Activated T-cell treated with anti-CD3 and anti-CD28 coated beads, Interleukin-2, amount 50 U/mL, for 1 hour (primary cell): Measurements from ENCODE around the gene WASHC2C.
"Not testable (repeated sequence)": the region's sequence is repeated elsewhere in the genome, so short reads cannot be mapped to it uniquely, and the experiment has no call there.

Source experiments
- DNase-seq: peaks from one replicate; pipeline ENCODE4 v3.0.0-alpha.2; 2020

Gene WASHC2C

DNA sequence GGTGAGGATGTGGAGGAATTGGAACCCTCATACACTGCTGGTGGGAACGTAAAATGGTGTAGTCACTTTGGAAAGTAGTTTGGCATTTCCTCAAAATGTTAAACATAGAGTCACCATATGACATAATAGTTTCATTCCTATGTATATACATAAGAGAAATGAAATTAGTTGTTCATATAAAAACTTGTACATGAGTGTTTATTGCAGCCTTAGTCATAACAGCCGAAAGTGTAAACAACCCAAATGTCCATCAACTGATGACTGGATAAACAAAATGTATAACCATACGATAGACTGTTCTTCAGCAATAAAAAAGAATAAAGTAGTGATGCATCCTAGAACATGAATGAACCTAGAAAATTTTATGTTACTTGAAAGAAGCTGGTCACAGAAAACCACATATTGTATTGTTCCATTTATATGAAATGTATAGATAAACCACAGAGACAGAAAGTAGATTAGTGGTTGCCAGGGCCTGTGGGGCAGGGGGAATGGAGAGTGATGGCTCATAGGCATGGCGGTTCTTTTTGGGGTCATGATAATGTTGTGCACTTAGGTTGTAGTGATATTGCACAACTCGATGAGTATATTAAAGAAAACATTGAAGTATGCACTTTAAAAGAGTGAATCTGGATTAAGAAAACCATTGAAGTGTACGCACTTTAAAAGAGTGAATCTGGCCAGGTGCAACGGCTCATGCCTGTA lies 44.8 kb downstream of the WASHC2C start:
- not testable (repeated sequence) for DNase-seq

DNA sequence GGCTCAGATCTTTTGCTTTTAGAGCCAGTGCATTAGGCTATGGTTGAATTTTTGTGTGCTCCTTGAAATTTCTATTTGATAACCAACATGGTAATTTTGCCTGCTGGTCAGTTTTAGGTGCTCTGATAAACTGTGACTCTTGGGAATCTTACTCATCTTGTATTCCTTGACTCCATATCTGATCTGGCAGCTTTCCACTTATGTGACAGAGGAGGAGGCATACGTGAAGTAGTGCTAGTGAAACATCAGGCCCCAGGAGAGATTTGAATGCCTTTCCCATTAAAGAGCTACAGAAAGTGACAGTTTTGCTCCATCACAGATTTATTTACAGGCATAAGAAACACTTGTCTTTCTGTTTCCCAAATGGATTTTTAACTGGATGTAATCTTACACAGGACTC lies 59.2 kb downstream of the WASHC2C start:
- not testable (repeated sequence) for DNase-seq

- not testable (repeated sequence) for DNase-seq
Observed at GRCh38 chr10:45787212-45787741, 60.2 kb downstream of the WASHC2C start.

DNA sequence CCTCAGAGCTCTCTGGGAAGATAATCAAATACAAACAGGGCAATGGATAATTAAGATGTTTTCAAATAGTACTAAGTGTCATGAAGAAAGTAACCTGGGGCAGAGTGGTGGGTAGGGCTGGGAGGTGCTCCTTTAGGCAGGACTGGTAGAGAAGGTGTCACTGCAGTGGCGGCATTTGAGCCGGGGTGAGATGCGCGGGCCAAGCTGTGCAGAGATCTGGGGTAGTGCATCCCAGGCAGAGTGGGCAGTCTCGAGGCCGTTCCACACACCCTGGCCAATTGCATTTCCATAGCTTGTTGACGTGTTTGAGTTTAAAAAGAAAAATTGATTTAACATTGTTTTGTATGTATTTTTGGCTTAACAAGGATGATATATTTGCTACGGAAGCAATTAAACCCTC lies 62.9 kb downstream of the WASHC2C start:
- not testable (repeated sequence) for DNase-seq

- not testable (repeated sequence) for DNase-seq
Observed at GRCh38 chr10:45790694-45791426, 63.8 kb downstream of the WASHC2C start.

GRCh38 chr10:45794761-45795160 lies 67.7 kb downstream of the WASHC2C start:
- not testable (repeated sequence) for DNase-seq

DNA sequence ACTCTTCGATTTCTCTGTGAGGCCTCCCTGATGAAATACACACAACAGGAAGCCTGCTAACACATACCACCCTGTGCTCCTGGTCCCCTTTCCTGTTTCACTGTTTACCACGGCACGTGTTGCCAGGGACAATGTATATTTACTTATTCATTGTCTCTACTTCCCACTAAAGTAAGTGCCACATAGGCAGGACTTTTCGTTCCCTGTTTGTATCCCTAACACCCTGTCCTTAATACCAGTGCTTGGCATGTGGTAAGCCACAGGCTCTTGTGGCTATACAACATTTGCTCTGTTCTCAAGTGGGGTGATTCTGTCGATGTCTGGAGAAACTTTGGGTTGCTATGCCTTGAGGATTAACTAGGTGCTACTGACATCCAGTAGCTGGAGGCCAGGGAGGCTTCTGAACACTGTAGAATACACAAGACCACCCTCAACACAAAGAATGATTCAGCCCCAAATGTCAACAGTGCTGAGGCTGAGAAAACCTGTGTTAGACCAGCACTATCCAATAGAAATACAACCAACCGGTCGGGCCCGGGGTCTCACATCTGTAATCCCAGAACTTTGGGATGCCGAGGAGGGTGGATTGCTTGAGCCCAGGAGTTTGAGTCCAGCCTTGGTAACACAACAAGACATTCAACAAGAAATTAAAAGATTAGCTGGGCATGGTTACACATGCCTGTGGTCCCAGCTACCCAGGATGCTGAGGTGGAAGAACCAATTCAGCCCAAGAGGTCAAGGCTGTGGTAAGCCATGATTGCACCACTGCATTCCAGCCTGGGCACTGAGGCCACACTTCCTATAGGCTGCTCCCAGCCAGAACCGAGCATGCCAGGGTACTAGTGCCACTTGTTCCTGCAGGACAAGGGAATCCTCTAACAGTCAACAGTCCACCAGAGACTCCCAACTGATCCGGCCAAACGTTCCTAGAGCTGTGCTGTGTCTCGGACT lies 76.3 kb downstream of the WASHC2C start:
- not testable (repeated sequence) for DNase-seq

GRCh38 chr10:45804996-45805395 lies 77.9 kb downstream of the WASHC2C start:
- not testable (repeated sequence) for DNase-seq

DNA sequence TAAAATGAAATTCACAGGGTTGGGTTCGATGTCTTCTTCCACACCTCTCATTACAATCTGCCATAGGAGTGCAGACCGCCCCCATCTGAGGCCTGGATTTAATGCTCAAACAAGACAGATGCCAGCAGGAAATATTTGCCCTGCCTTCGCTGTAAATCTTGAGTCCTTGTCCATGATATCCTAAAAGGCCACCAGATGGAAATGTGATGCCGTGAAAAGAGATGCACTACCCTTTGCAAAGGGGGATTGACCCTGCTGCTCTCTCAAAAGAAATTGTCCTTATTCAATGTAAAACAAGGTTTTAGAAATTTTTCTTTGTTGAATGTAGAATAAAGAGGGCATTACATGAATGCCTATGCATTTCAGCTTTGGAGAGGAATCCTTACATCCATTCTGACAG lies 82.8 kb downstream of the WASHC2C start:
- DNase-seq, result no peak

DNA sequence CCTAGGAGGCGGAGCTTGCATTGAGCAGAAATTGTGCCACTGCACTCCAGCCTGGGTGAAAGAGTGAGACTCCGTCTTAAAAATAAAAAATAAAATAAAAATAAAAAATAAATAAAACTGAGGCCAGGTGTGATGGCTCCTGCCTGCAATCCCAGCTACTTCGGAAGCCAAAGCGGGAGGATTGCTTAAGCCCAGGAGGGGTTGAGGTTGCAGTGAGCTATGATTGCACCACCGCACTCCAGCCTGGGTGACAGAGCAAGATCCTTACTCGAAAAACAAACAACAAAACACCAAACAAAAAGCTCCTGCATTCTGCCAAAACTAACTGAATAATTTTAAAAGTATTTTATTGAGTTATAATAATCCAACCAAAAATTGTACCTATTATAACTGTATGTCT lies 84.0 kb downstream of the WASHC2C start:
- no peak for DNase-seq

DNA sequence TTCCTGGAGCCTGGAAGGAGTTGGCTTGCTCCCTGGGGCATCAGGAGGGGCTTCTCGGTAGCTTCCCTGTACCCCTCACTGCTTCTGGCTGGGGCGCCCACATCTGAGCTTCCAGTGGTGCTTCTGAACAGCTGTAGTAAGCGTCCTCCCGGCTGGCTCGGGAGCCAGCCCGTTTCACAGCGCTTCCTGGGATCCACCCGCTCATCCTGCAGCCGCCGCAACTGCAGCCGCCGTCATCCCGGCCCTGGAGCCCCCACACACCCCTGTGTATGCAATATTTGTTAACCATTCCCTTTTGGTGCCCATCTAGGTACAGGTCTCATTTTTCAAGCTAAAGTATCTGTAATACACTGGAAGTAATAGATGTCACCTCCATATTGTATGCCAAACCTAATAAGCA lies 85.9 kb downstream of the WASHC2C start:
- not testable (repeated sequence) for DNase-seq

- DNase-seq, result not testable (repeated sequence)
Observed at GRCh38 chr10:45814146-45814545, 87.1 kb downstream of the WASHC2C start.

DNA sequence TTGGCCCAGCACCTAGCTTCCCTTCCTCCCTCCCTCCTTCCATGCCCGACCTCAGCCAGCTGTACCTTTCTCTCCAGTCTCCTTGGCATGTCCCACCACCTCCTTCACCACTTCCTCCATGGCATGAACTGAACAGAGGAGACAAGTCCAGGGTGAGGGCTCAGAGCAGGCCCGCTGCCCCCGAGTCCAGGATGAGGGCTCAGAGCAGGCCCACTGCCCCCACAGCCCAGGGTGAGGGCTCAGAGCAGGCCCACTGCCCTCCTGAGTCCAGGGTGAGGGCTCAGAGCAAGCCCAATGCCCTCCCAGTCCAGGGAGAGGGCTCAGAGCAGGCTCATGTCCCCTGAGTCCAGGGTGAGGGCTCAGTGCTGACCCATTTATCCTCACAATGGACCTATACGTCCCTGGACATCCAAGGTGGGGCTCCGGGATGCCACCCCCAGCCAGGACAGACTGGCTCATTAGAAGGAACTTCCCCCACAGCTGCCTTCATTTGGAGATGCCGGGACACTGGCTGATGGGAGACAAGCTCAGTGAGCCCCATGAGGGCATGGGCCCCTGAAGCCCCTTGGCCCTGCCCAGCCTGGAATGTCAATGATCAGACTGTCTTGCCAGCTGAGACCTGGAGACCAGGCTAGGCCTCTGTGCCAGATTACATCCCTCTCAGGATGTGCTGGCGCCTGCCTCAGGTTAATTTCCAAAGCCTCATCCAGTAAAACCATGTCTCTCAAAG lies 90.2 kb downstream of the WASHC2C start:
- no peak for DNase-seq

DNA sequence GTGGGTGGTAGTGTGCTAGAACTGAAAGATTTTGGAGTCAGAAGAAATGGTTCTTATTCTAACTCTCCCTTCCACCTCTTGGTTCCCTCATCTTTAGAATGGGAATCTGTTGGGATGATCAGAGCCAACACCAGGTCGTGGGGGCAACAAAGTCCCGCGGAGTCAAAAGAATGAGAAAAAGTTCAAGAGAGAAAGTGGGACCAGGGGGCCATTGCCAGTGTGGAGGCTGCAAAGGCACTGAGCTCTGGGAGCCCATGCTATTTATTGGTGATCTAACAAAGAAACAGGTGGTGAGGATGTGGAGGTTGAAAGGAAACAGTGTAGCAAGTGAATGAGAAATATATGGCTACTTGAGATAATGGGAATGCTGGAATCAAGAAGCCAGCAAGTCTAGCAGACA lies 90.8 kb downstream of the WASHC2C start:
- no peak for DNase-seq

DNA sequence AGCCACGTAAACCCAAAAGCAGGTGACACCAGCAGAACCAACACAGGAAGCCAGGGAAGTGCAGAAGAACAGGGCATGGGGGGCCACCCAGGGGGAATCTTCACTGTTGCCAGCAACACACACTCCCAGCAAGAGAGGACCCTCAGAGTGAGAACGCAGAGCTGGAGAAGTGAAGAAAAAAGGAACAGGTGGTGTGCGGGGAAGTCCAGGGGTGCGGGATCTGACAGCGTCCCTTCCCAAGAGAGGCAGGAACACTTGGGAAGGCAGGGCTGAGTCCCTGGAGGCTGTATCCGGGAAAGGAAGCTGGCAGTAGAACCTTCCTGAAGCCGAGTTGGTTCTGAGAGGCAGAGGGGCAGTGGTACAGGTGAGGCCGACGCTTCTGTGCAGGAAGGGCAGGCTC lies 92.5 kb downstream of the WASHC2C start:
- no peak for DNase-seq

DNA sequence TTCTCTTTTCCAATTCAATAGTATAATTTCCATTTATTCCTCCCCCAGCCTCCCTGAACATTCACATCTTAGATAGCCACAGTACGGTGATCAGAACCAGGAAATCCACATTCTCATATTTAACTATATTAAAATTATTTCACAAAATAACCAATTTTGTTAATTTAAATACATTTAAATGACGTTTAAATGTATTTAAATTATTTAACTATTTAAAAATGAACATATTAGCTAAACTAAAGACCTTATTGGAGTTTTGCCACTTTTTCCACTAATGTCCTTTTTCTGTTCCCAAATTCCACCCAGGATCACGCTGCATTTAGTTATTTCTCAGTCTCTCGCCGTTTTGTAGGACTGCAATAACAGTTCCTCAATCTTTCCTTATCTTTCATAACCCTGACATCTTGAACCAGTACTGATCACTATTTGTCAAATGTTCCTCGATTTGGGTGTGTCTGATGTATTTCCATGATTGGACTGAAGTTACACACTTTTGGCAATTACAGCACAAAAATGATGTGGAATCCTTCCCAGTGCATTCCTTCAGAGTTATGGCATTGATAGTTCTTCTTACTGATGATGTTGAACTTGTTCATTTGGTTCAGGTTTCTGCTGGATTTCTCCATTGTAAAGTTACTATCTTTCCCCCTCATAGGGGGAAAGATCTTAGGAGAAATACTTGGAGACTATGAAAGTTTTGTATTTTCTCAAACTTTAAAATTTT lies 93.2 kb downstream of the WASHC2C start:
- not testable (repeated sequence) for DNase-seq

DNA sequence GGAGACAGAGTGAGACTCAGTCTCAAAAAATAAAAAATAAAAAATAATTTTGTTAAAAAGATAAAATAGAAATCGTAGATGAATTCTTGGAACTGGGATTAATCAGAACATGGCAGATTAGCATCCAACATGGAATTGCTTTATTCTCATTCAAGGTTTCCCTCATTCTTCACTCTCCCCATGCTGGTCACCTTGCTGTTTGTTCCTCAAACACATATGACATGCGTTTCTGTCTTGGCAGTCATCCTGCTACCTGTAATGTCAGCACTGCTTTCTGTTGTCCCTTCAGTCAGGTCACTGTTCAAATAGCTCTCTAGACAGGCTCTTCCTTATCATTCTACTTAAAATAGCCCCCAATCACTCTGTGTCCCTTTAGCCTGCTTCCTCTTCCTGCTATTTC lies 95.9 kb downstream of the WASHC2C start:
- not testable (repeated sequence) for DNase-seq
